Right lobe of liver (tissue), 4 donors: ENCODE measurements around the gene AKAP7.

ENCODE experiments used
- CTCF ChIP-seq, 4 donors: fragments of 200-600 bp in 3 of 4; fragments of 450-650 bp in 1 of 4; IDR thresholded peaks; one replicate each; pipeline versions ENCODE4 v1.5.1 to v1.8.0; 2016 to 2022; ENCODE audit warnings: antibody characterized with exemption in 4 of 4, mild to moderate bottlenecking in 2 of 4
- POLR2A ChIP-seq: fragments of 450-650 bp; IDR thresholded peaks from one replicate; pipeline ENCODE4 v1.6.1; 2017; ENCODE audit warnings: antibody characterized with exemption, mild to moderate bottlenecking
- donor health status: DM: no; HTN: no; CAD: no.
- donor health status: DM: no; HTN: no; CAD: no.
- donor health status: DM: no; HTN: yes; CAD: no.

GRCh38 chr6:131303338-131303930 lies 168.2 kb downstream of the AKAP7 start:
- TF ChIP-seq CTCF (IDR thresholded peaks at IDR 0.05) (no peak), POLR2A (no peak)
